HS-5 (cell line): ENCODE measurements around the gene PTGR2.
"Not testable (repeated sequence)": the region's sequence is repeated elsewhere in the genome, so short reads cannot be mapped to it uniquely, and the experiment has no call there.

ENCODE experiments used
- DNase-seq: peaks from one replicate; pipeline ENCODE4 v3.0.0-alpha.2; 2012; ENCODE audit warnings: low read depth

Gene PTGR2

DNA sequence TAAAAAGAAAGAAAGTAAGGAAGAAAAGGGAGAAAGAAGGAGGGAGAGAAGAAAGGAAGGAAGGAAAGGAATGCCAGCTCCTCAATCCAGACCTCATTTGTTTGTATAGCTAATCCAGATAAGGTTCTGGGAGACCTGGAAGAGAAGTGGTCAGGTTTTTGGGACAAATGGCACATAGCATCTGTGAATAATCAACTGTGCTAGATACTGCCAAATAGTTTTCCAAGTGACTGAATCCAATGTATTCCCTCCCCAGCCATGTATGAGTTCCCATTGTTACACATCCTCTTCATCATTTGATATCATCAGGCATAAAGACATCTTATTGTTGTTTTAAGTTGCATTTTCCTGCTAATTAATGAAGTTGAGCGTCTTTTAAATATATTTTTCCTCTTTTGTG lies 18.6 kb upstream of the PTGR2 start:
- no peak for DNase-seq

DNA sequence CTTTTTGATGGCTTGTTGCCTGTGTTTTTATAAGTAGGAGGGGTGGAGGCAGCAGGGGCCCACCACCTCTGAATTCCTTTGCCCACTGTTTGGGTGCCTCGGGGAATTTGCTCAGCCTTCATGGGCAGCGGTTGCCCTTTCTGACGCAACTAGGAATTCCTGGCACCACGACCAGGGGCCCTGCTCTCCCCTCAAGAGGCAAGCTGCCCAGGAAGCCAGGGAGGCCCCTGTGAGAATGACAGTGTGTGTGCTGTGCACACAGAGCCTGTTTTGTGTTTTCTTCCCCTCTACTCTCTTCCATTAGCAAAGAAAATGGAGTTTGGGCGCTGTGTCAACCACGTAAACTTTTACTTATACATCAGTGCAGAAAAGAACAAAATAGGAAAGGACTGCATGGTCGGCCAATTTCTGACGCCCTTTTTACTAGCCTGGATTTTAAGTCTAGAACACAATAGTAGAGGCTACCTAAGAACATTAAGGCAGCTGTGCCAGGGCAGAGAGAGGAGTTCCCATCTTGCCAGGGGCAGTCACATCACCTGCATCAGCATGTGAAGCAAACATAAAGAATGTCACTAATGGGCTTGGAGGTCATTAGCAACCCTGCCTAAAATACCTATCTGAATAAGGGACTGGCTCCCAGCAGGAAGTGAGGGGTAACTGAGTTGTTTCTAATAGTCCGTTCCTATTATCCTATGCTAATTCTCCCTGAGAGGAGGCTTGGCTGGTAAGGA lies 17.9 kb upstream of the PTGR2 start:
- no peak for DNase-seq

DNA sequence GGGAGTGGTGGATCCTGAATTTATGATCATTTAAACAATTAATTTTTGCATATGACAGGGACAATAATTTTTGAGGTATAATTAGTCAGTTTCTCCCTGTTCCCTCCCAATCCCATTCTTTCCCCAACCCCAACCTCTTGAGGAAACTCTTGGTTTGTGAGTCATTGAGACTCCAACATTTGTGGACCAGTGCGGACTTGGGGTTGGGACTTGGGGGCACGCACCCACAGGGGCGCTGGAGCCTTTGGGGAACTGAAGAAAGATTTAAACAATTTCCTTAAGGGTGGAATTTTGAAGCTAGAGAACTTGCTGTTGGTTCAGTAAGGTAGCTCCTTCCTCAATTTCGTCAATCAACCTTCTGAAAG lies 17.4 kb upstream of the PTGR2 start:
- DNase-seq: no peak

DNA sequence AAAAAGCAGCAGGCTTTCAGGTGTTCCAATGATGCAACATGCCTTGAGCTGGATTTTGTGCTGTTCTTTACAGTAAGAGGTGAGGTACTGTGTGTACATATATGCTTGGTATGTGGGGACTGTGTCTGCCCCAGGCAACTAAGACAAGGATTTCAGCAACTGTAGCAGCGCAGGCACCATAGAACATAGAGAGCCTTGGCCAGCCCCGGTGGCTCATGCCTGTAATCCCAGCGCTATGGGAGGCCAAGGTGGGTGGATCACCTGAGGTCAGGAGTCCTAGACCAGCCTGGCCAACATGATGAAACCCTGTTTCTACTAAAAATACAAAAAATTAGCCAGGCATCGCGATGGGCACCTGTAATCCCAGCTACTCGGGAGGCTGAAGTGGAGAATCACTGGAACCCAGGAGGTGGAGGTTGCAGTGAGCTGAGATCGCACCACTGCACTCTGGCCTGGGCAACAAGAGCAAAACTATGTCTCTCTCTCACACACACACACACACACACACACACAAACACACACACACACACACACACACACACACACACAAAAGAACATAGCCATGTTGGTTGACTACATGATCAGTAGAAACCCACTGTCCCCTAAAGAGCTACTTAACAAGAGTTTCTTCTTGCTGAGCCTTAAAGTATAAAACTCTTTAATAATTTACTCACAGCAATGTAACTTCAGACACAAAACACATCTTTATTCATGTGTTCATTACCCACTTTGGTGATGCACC lies 13.2 kb upstream of the PTGR2 start:
- not testable (repeated sequence) for DNase-seq

DNA sequence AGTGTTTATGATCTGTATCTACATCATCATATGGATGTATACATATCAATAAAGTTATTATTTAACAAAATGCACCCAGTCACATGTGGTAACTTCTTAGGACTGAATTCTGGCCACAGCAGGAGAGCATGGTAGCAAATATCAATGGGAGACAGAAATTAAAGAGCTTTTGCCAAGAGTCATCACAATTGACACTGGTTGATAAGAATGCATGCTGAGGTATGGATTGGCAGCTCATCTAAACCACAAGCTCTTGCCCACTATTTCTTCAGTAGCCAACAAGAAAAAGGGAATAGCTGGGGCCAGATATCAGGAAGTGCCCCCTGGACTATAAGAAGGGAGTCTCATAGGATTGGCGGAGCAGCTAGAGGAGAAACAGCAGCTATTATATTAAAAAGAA lies 9.4 kb upstream of the PTGR2 start:
- DNase-seq: no peak

DNA sequence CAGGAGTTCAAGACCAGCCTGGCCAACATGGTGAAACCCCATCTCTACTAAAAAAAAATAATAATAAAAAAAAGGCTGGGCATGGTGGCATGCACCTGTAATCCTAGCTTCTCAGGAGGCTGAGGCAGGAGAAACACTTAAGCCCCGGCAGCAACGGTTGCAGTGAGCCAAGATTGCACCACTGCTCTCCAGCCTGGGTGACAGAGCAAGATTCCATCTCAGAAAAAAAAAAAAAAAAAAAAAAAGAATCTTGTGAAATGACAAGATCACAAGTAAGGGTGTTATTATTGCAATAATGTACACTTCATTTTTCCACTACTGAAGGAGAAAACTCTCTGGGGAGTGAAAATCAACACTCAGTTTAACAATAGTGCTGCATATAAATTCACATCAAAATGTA lies 8.8 kb upstream of the PTGR2 start:
- DNase-seq: no peak

DNA sequence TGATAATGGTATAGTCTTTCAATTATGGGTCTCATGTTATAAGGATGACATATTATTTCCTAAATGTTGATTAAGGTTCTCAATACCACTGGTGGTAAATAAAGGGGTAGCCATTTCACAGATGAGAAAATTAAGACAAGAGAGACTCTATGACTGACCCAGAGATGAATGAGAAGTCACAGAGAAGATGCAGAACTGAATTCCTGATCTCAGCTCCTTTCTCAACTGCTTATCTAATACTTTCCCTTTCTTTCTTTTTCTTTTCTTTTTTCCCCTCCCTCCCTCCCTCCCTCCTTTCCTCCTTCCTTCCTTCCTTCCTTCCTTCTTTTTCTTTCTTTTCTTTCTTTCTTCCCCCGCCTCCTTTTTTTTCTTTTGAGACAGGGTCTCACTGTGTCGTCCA lies 8.3 kb upstream of the PTGR2 start:
- DNase-seq: no peak

DNA sequence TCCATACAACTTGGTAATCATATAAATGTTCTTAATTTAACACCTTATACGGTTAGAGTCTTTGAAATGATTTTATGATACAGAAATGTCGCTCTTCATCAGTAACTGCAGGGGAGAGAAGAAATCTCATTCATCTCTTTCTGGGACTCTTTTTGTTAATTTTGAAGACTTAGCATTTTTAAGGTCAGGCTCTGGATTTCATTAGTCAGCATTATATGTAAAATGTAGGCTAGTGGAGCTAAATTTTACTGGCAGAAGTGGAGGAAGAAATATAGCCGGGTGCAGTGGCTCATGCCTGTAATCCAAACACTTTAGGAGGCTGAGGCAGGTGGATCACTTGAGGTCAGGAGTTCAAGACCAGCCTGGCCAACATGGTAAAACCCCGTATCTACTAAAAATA lies 4.7 kb upstream of the PTGR2 start:
- no peak for DNase-seq

DNA sequence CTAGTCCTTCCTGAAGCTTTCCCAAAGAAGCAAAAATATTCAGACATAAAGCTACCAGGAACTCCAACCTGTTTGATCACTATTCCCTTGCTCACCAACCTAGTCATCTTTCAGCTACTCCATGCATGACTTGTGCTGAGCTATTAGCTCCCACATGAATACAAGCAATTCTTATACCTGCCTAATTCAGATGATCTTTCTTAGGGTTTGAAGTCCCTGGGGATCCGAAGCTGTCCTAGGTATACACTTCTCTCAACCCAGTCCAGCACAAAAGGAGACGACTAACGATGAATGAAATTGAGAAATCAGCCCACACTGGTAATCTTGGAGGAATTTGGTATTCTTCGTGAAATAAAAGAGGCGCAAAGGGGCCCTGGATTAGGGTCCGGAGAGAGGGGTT lies 631 bp upstream of the PTGR2 start:
- DNase-seq: no peak

DNA sequence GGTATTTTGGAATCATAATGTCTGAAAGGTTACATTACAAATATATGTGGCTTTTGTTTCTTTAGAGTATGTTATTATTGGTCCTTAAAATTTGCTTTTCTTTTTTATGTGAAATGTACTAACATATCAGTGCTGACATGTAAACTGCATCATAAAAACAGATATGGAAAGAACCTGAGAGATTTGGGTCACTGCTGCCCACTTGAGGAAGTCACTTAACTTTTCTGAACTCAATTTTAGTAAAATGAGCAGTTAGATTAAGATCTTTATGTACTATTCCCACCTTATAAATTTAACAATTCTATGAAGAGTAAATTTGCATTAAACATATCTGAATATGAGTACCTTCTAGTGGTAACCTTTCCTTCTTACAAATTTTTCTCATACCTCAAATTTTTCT lies 7.5 kb downstream of the PTGR2 start:
- no peak for DNase-seq

DNA sequence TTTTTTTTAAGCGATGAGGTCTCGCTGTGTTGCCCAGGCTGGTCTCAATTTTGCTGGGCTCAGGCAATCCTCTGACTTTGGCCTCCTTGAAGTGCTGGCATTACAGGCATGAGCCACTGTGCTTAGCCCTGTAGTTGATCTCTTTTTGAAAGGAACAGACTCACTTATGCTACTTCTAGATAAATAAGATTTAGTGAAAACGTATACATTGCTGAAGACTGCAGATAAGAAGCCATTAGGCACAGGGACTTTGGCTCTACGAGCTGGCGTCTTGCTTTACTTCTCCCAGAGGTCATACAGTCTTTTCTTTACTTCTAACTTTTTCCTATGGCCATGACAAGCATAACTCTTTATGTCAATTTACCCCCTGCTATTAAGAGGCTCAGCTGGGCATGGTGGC lies 9.4 kb downstream of the PTGR2 start:
- DNase-seq: no peak

DNA sequence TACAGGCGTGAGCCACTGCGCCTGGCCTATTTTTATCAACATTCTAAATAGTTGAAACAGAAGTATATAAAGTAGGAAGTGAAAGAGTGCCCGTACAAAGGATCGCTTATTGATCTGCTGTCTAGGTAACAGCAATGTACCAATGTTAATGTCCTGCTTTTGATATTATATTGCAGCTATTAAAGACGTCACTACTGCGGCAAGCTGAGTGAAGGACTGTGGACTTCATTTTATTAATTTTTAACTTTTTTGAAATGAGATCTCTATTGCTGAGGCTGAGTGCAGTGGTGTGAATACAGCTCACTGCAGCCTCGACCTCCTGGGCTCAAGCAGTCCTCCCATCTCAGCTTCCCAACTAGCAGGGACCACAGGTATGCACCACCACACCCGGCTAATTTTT lies 10.8 kb downstream of the PTGR2 start:
- DNase-seq: no peak

DNA sequence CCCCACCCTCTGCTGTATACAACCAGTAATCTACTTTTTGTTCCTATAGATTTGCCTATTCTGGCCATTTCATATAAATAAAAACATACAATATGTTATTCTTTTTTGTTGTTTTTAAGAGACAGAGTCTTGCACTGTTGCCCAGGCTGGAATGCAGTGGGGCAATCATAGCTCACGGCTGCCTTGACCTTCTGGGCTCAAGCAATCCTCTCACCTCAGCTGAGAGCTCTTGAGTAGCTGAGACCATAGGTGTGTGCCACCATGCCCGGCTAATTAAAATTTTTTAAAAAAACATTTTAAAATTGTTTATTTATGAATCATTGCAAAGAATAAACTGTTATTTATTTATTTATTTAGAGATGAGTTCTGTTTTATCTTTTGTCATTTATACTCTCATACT lies 11.6 kb downstream of the PTGR2 start:
- no peak for DNase-seq

DNA sequence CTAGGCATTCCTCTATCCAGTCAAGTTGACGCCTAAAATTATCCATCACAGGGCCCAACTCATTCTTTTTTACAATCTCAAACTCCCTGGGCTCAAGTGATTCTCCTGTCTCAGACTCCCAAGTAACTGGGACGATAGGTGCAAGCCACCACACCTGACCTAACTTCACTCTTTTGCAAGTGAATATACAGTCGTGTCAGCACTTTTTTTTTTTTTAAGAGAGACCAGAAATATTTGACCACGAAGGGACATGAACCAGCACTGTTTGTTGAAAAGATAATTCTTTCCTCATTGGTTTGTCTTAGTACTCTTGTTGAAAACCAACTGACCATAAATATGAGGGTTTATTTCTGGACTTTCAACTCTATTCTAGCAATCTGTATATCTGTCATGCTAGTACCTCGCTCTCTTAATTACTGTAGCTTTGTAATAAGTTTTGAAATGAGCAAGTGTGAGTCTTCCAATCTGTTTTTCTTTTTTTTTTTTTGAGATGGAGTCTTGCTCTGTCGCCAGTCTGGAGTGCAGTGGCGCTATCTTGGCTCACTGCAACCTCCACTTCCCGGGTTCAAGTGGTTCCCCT lies 14.0 kb downstream of the PTGR2 start:
- no peak for DNase-seq

DNA sequence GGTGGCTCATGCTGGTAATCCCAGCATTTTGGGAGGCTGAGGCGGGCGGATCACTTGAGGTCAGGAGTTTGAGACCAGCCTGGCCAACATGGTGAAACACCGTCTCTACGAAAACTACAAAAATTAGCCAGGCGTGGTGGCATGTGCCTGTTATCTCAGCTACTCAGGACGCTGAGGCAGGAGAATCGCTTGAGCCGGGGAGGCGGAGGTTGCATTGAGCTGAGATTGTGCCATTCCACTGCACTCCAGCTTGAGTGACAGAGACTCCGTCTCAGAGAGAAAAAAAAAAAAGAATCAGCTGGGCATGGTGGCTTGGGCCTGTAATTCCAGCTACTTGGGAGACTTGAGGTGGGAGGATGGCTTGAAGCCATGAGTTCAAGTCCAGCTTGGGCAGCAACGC lies 18.1 kb downstream of the PTGR2 start:
- not testable (repeated sequence) for DNase-seq

DNA sequence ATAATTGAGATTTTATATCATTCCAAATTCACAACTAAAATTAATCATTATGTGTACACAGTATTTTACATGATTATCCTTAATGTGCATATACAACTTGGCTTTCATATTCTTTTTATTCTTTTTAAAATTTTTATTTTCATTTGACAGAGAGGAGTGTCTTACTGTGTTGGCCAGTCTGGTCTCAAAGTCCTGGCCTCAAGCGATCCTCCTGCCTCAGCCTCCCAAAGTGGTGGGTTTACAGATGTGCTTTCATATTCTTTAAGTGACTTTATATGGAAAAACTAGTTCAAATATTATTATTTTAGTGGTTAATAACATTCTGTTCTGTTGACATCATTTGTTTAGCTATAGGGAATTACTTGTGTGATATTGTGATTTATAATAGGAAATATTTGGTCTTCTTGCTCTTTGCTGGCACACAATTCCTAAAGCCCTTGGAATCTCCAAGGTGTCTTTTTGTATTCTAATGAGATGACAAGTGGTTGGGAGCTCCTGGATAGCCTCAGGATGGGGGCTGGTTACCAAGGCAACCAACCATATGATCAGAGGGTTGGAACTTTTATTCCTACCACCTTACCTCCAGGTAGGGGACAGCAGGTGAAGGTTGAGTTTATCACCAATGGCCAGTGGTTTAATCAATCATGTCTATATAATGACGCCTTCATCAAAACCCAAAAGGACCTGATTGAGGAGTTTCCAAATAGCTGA lies 19.0 kb downstream of the PTGR2 start:
- no peak for DNase-seq

DNA sequence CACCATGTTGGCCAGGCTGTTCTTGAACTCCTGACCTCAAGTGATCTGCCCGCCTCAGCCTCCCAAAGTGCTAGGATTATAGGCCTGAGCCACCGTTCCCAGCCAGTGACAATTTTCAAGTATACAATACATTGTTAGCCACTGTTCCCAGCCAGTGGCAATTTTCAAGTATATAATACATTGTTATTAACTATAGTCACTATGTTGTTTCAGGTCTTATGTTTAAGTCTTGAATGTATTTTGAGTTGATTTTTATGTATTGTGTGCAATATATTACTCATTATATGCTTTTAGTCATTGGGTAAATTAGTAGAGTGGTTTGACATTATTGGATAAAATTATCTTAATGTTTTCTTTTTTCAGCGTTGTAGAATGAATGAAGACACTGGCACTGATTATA lies 22.0 kb downstream of the PTGR2 start:
- no peak for DNase-seq

DNA sequence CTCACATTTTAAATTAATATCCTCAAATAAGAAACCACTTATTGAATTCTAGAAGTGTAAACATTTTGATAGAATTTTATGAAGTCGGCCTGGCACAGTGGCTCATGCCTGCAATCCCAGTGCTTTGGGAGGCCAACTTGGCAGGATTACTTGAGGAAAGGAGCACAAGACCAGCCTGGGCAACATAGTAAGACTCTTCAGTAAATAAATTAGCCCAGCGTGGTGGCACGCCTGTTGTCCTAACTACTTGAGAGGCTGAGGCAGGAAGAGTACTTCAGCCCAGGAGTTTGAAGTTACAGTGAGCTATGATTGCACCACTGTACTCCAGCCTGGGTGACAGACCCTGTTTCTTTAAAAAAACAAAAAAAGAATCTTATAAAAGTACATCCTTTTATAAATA lies 26.2 kb downstream of the PTGR2 start:
- no peak for DNase-seq

DNA sequence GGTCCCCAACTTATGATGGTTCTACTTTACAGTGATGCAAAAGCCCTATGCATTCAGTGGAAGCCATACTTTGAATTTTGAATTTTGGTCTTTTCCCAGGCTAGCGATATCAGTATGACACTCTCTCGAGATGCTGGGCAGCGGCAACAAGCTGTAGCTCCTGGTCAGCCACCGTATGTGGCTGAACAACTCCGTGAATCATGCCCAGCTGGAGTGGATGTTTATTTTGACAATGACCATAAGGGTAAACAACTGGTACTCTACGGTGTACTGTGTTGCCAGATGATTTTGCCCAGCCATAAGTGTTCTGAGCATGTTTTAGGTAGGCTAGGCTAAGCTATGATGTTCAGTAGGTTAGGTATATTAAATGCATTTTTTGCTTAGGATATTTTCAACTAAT lies 26.8 kb downstream of the PTGR2 start:
- no peak for DNase-seq

DNA sequence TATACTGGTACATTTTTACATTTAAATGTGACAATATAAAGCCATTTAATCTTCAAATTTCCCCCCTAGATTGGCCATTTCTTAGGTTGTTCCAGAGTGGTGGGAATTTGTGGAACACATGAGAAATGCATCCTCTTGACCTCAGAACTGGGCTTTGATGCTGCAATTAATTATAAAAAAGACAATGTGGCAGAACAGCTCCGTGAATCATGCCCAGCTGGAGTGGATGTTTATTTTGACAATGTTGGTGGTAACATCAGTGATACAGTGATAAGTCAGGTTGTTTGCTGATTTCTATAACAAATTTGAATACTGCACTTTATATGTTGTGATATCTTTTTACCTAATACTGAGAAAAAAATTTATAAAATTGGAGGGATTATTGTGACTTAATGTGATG lies 27.4 kb downstream of the PTGR2 start:
- DNase-seq: no peak

DNA sequence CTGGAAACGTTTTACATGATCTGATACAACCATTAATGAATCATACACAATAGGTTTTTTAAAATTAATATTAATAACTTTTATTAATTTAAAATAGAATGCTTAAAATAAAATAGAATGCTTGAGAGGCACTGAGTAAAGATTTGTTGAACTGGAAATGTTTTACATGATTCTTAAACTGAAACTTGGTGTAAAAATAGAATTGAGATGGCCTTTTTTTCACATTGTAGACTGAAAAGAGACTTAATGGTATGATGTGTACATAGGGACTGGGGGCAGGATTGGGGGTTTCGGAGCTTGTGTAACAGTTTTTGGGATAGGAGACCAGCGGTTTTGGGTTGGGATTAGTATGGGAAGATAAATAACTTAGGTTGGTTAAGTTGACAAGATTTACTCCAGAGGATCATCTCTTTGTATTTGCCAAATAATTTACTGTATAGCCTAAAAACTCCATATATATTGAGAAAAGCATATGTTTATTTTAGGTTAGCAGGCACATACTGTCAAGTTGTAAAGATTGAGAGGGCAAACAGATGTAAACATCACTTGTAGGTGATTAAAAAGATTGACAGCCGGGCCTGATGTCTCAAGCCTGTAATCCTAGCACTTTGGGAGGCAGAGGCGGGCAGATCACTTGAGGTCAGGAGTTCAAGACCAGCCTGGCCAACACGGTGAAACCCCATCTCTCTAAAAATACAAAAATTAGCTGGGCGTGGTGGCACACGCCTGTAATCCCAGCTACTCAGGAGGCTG lies 33.0 kb downstream of the PTGR2 start:
- DNase-seq: no peak
